HUES48 (cell line): ENCODE results near the gene BAIAP3.

ENCODE experiments used
- H3K27ac ChIP-seq: one replicate; pipeline ENCODE4 v1.7.0; 2013; ENCODE audit warnings: low read depth, low read length, inconsistent platforms
- H3K27me3 ChIP-seq: 2 replicates; pipeline ENCODE4 v1.6.1; 2013; ENCODE audit warnings: mild to moderate bottlenecking, low read length; ENCODE audit not compliant: control insufficient read depth, insufficient read depth
- H3K36me3 ChIP-seq: 2 replicates; pipeline ENCODE4 v1.6.1; 2013; ENCODE audit warnings: low read length; ENCODE audit not compliant: control insufficient read depth, insufficient read depth
- H3K4me1 ChIP-seq: 2 replicates; pipeline ENCODE4 v1.6.1; 2013; ENCODE audit warnings: mild to moderate bottlenecking, low read length; ENCODE audit not compliant: control insufficient read depth, insufficient read depth
- H3K4me3 ChIP-seq: 2 replicates; pipeline ENCODE4 v1.5.1; 2013; ENCODE audit warnings: mild to moderate bottlenecking, low read depth, low read length
- H3K9ac ChIP-seq: 2 replicates; pipeline ENCODE4 v1.6.1; 2013; ENCODE audit warnings: mild to moderate bottlenecking, low read depth, low read length, moderate library complexity
- H3K9me3 ChIP-seq: 2 replicates; pipeline ENCODE4 v1.6.1; 2013; ENCODE audit warnings: low read length; ENCODE audit not compliant: control insufficient read depth, insufficient read depth

The BAIAP3 gene

GRCh38 chr16:1333149-1333812 lies at the start of gene BAIAP3:
Gene BAIAP3 (plus strand): TSS chr16:1333645. CDS start chr16:1338550, 4,905 bp downstream.
- Histone ChIP-seq H3K36me3 (no peaks in the 10 kb centered on the region), H3K4me3 (peak within 1 kb of the TSS; percentile 54), H3K27me3 (peaks cover 48% of the 10 kb centered on the region), H3K9me3 (no peaks in the 10 kb centered on the region), H3K4me1 (peaks cover 11% of the 10 kb centered on the region; the same call in 1 of the 2 replicates), H3K9ac (no peak within 1 kb of the TSS), H3K27ac (no peak within 1 kb of the TSS)

GRCh38 chr16:1283996-1284616 lies 49.3 kb upstream of the BAIAP3 start:
- no peaks in the 10 kb centered on the region for H3K36me3 ChIP-seq
- H3K9ac ChIP-seq: no peak overlapping the region
- H3K4me1 ChIP-seq: peaks cover 6% of the 10 kb centered on the region; the same call in 1 of the 2 replicates
- H3K27me3 ChIP-seq: peaks cover 16% of the 10 kb centered on the region
- no peak overlapping the region for H3K4me3 ChIP-seq
- no peaks in the 10 kb centered on the region for H3K9me3 ChIP-seq
- H3K27ac ChIP-seq: no peak overlapping the region

- Histone ChIP-seq H3K4me1 (peaks cover 15% of the 10 kb centered on the region; the same call in 1 of the 2 replicates), H3K9ac (no peak overlapping the region), H3K36me3 (no peaks in the 10 kb centered on the region), H3K27me3 (peaks cover 32% of the 10 kb centered on the region), H3K9me3 (no peaks in the 10 kb centered on the region), H3K4me3 (no peak overlapping the region), H3K27ac (no peak overlapping the region)
Measured at GRCh38 chr16:1285669-1286512, 47.6 kb upstream of the BAIAP3 start.

- Histone ChIP-seq H3K4me3 (no peak overlapping the region), H3K9me3 (no peaks in the 10 kb centered on the region), H3K27me3 (peaks cover 39% of the 10 kb centered on the region), H3K27ac (no peak overlapping the region), H3K36me3 (no peaks in the 10 kb centered on the region), H3K9ac (no peak overlapping the region), H3K4me1 (peaks cover 15% of the 10 kb centered on the region; the same call in 1 of the 2 replicates)
Measured at GRCh38 chr16:1286513-1287094, 46.8 kb upstream of the BAIAP3 start.

GRCh38 chr16:1287982-1288670 lies 45.3 kb upstream of the BAIAP3 start:
- H3K4me1 ChIP-seq: peaks cover 15% of the 10 kb centered on the region; the same call in 1 of the 2 replicates
- no peaks in the 10 kb centered on the region for H3K9me3 ChIP-seq
- peaks cover 46% of the 10 kb centered on the region for H3K27me3 ChIP-seq
- H3K27ac ChIP-seq: no peak overlapping the region
- no peaks in the 10 kb centered on the region for H3K36me3 ChIP-seq
- H3K4me3 ChIP-seq: no peak overlapping the region
- no peak overlapping the region for H3K9ac ChIP-seq

- no peak overlapping the region for H3K27ac ChIP-seq
- no peak overlapping the region; the same call in 1 of the 2 replicates for H3K4me3 ChIP-seq
- no peaks in the 10 kb centered on the region for H3K36me3 ChIP-seq
- H3K27me3 ChIP-seq: peaks cover 46% of the 10 kb centered on the region
- peaks cover 9% of the 10 kb centered on the region; the same call in 1 of the 2 replicates for H3K4me1 ChIP-seq
- H3K9me3 ChIP-seq: no peaks in the 10 kb centered on the region
- H3K9ac ChIP-seq: no peak overlapping the region
Measured at GRCh38 chr16:1288813-1289476, 44.5 kb upstream of the BAIAP3 start.

GRCh38 chr16:1289477-1289866 lies 44.0 kb upstream of the BAIAP3 start:
- peaks cover 46% of the 10 kb centered on the region for H3K27me3 ChIP-seq
- peaks cover 9% of the 10 kb centered on the region; the same call in 1 of the 2 replicates for H3K4me1 ChIP-seq
- H3K36me3 ChIP-seq: no peaks in the 10 kb centered on the region
- H3K27ac ChIP-seq: no peak overlapping the region
- H3K4me3 ChIP-seq: peak overlapping the region; percentile 55; the same call in 1 of the 2 replicates
- no peak overlapping the region for H3K9ac ChIP-seq
- H3K9me3 ChIP-seq: no peaks in the 10 kb centered on the region

GRCh38 chr16:1290063-1290501 lies 43.4 kb upstream of the BAIAP3 start:
- H3K4me1 ChIP-seq: peaks cover 9% of the 10 kb centered on the region; the same call in 1 of the 2 replicates
- H3K36me3 ChIP-seq: no peaks in the 10 kb centered on the region
- H3K27me3 ChIP-seq: peaks cover 46% of the 10 kb centered on the region
- H3K27ac ChIP-seq: no peak overlapping the region
- H3K4me3 ChIP-seq: peak overlapping the region; percentile 55; the same call in 1 of the 2 replicates
- no peaks in the 10 kb centered on the region for H3K9me3 ChIP-seq
- H3K9ac ChIP-seq: no peak overlapping the region

GRCh38 chr16:1290860-1291575 lies 42.4 kb upstream of the BAIAP3 start:
- peaks cover 46% of the 10 kb centered on the region for H3K27me3 ChIP-seq
- no peak overlapping the region for H3K27ac ChIP-seq
- H3K4me3 ChIP-seq: no peak overlapping the region

More at GRCh38 chr16:1290860-1291575, 42.4 kb upstream of the BAIAP3 start:
- Histone ChIP-seq H3K9ac (no peak overlapping the region), H3K36me3 (no peaks in the 10 kb centered on the region), H3K9me3 (no peaks in the 10 kb centered on the region), H3K4me1 (peaks cover 15% of the 10 kb centered on the region)
